ENCODE results near the gene SORD.
A peak's percentile ranks its signal among the peaks of the same experiment; 100 is the strongest.

The SORD gene

GRCh38 chr15:45083223-45083622 lies 60.2 kb downstream of the SORD start:
- H3K4me3 ChIP-seq (ENCODE audit: low read depth, low read length) = no peak overlapping the region
- no peak for DNase-seq (ENCODE audit: low read depth)
- TF ChIP-seq, protein P1, sequence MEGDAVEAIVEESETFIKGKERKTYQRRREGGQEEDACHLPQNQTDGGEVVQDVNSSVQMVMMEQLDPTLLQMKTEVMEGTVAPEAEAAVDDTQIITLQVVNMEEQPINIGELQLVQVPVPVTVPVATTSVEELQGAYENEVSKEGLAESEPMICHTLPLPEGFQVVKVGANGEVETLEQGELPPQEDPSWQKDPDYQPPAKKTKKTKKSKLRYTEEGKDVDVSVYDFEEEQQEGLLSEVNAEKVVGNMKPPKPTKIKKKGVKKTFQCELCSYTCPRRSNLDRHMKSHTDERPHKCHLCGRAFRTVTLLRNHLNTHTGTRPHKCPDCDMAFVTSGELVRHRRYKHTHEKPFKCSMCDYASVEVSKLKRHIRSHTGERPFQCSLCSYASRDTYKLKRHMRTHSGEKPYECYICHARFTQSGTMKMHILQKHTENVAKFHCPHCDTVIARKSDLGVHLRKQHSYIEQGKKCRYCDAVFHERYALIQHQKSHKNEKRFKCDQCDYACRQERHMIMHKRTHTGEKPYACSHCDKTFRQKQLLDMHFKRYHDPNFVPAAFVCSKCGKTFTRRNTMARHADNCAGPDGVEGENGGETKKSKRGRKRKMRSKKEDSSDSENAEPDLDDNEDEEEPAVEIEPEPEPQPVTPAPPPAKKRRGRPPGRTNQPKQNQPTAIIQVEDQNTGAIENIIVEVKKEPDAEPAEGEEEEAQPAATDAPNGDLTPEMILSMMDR (IDR thresholded peaks at IDR 0.05; ENCODE audit: insufficient read depth, low read depth, low read length, missing control alignments) = no peak

- no peak for DNase-seq (ENCODE audit: low read depth)
- H3K4me3 ChIP-seq (ENCODE audit: low read depth, low read length) = no peak overlapping the region
- TF ChIP-seq, protein P1 (IDR thresholded peaks at IDR 0.05; ENCODE audit: insufficient read depth, low read depth, low read length, missing control alignments) = no peak
Observed at GRCh38 chr15:45084163-45084562, 61.2 kb downstream of the SORD start.

- H3K4me3 ChIP-seq (ENCODE audit: low read depth, low read length) = no peak overlapping the region
- TF ChIP-seq, protein P1 (IDR thresholded peaks at IDR 0.05; ENCODE audit: insufficient read depth, low read depth, low read length, missing control alignments) = peak; percentile 11
- no peak for DNase-seq (ENCODE audit: low read depth)
Observed at GRCh38 chr15:45087513-45087912, 64.5 kb downstream of the SORD start.

DNA sequence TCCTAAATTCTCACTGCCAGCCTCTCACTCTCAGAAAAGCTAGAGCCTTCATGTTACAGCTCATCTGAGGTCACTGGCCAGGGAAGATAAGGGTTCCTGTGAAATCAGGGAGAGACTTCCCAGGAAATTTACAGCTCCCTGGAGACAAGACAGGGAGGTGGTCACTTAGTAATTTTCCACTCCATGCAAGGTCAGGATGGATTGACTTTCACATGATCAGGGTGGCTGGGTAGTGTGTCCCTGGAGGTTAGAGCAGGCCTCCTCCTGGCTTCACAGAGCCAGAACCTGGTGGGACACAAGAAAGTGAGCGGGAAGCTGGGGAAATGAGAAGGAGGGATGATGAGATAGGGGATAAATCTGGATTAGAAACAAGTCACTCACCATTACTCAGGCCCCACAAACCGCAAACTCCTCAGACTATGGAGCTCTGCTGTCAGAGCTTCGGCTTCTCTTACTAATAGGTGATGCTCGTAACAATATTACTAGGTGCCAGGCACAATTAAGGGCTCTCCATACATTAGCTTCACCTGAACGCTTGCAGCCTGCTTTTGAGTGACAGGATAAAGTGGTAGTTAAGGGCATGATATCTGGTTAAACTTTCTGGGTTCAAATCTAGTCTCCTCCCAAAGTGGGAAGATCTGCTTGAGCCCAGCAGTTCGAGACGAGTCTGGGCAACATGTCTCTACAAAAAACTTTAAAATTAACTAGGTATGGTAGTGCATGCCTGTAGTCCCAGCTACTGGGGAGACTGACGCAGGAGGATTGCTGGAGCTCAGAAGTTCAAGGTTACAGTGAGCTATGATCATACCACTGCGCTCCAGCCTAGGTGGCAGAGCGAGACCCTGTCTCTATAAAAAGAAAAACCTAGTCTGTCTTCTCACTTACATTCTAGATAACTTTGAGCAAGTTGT lies 66.1 kb downstream of the SORD start:
- TF ChIP-seq, protein P1 (IDR thresholded peaks at IDR 0.05; ENCODE audit: insufficient read depth, low read depth, low read length, missing control alignments) = no peak
- no peak for DNase-seq (ENCODE audit: low read depth)
- no peak overlapping the region for H3K4me3 ChIP-seq (ENCODE audit: low read depth, low read length)

- DNase-seq (ENCODE audit: low read depth) = no peak
- TF ChIP-seq, protein P1 (IDR thresholded peaks at IDR 0.05; ENCODE audit: insufficient read depth, low read depth, low read length, missing control alignments) = no peak
Observed at GRCh38 chr15:45089712-45090373, 66.8 kb downstream of the SORD start.

DNA sequence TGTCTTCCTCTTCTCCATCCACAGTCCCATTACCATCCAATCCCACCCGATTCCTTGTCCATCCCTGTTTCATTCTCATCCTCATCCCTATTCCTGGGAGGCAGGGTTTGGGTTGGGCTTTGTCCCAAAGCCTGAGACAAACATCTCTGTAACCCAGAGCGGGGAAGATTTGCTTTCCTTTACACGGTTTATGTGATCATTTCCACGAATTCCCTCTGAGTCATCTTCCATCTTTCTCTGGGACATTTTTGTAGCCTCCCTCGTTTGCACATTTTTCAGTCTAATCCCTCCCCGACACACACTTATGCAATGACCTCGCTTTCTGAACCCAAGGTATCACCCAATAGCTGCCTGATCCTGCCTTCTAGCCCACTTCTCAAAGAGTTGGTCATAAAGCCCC lies 68.2 kb downstream of the SORD start:
- DNase-seq (ENCODE audit: low read depth) = no peak
- no peak overlapping the region for H3K4me3 ChIP-seq (ENCODE audit: low read depth, low read length)
- TF ChIP-seq, protein P1 (IDR thresholded peaks at IDR 0.05; ENCODE audit: insufficient read depth, low read depth, low read length, missing control alignments) = no peak

More at GRCh38 chr15:45089712-45090373, 66.8 kb downstream of the SORD start:
- H3K4me3 ChIP-seq (ENCODE audit: low read depth, low read length) = no peak overlapping the region
